ENCODE results near the gene FOS.

FOS gene

DNA sequence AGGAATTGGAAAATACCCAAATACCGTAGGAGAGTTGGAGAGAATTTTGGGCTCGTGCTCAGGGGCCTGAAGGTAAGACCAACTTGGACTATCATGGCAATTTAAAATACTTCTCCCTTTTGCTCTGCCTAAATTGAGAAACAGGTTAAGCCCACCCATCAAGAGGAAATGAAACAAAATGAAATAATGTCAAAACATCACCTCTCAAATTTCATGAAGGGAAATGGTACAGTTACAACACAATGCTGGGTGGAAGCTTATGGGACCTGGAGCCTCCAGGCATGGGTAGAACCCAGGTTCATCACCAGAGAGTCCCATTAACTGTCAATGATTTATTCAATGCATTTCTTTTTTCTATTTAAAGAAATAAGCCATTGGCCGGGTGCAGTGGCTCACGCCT lies 33.7 kb downstream of the FOS start:
- Histone ChIP-seq H3K36me3 (no peaks in the 10 kb centered on the region), H3K4me3 (ENCODE audit: low read depth, low read length) (no peak overlapping the region), H3K9me3 (no peaks in the 10 kb centered on the region), H3K4me1 (no peaks in the 10 kb centered on the region), H3K27me3 (no peaks in the 10 kb centered on the region)
- DNase-seq: no peak
- TF ChIP-seq, protein P1, sequence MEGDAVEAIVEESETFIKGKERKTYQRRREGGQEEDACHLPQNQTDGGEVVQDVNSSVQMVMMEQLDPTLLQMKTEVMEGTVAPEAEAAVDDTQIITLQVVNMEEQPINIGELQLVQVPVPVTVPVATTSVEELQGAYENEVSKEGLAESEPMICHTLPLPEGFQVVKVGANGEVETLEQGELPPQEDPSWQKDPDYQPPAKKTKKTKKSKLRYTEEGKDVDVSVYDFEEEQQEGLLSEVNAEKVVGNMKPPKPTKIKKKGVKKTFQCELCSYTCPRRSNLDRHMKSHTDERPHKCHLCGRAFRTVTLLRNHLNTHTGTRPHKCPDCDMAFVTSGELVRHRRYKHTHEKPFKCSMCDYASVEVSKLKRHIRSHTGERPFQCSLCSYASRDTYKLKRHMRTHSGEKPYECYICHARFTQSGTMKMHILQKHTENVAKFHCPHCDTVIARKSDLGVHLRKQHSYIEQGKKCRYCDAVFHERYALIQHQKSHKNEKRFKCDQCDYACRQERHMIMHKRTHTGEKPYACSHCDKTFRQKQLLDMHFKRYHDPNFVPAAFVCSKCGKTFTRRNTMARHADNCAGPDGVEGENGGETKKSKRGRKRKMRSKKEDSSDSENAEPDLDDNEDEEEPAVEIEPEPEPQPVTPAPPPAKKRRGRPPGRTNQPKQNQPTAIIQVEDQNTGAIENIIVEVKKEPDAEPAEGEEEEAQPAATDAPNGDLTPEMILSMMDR (IDR thresholded peaks at IDR 0.05; ENCODE audit: low read depth, low read length): no peak

DNA sequence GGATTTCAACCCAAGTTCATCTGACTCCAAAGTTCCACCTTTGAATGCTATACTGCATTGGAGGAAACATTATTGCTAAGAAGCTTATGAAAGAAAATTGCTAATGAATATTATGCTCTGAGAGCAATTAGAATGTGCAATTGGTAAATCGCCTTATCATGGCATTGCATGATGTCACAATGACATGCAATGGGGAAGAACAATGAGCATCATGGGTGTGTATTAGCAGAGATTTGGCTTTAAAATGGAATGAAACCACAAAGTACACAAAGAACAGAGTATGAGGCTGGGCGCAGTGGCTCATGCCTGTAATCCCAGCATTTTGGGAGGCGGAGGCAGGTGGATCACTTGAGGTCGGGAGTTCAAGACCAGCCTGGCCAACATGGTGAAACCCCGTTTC lies 34.7 kb downstream of the FOS start:
- no peaks in the 10 kb centered on the region for H3K27me3 ChIP-seq
- no peak for DNase-seq
- H3K4me3 ChIP-seq (ENCODE audit: low read depth, low read length): no peak overlapping the region
- no peaks in the 10 kb centered on the region for H3K4me1 ChIP-seq
- H3K9me3 ChIP-seq: no peaks in the 10 kb centered on the region
- no peaks in the 10 kb centered on the region for H3K36me3 ChIP-seq
- TF ChIP-seq, protein P1 (IDR thresholded peaks at IDR 0.05; ENCODE audit: low read depth, low read length): no peak

DNA sequence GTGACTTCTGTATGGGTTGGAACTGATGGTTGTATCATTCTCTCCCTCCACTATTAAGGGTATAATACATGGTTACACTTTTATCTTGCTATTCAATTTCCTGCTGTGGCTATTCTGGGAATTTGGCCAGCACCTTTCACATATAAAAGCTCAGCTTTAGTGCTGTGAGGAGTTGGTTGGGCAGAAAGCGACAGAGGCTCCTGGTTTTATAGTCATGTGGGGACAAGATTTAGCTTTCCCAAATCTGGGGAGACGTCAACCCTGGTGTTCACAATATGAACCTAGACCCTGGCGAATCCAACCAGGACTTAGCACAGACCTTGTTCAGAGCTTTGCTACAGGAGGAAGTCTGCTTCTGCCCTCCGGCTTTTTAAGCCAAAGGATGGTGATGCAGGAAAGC lies 36.5 kb downstream of the FOS start:
- TF ChIP-seq, protein P1 (IDR thresholded peaks at IDR 0.05; ENCODE audit: low read depth, low read length): no peak
- no peaks in the 10 kb centered on the region for H3K9me3 ChIP-seq
- peak overlapping the region; percentile 47 for H3K4me3 ChIP-seq (ENCODE audit: low read depth, low read length)
- peak; percentile 44 for DNase-seq
- no peaks in the 10 kb centered on the region for H3K4me1 ChIP-seq
- no peaks in the 10 kb centered on the region for H3K36me3 ChIP-seq
- no peaks in the 10 kb centered on the region for H3K27me3 ChIP-seq

DNA sequence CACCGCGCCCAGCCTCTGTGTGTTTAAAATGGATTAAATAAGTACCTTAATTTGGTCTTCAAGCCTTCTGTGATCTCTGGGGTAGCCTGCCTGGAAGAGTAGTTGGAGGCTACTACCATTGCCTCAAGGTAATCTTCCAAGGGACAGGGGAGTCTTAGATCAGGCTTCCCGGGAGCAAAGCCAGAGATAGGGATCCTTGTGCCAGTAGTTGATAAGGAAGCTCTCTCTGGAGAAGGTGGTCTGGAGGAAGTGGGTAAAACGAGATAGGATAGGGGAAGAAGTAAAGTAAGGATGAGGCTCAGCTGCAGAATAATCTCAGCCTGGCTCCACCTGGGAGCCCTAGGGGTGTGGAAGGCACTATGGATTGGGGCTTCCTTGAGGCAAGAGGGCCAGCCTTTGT lies 38.5 kb downstream of the FOS start:
- DNase-seq: no peak
- H3K4me1 ChIP-seq: no peaks in the 10 kb centered on the region
- no peaks in the 10 kb centered on the region for H3K27me3 ChIP-seq
- no peak overlapping the region for H3K4me3 ChIP-seq (ENCODE audit: low read depth, low read length)
- H3K9me3 ChIP-seq: no peaks in the 10 kb centered on the region
- TF ChIP-seq, protein P1 (IDR thresholded peaks at IDR 0.05; ENCODE audit: low read depth, low read length): no peak
- no peaks in the 10 kb centered on the region for H3K36me3 ChIP-seq

DNA sequence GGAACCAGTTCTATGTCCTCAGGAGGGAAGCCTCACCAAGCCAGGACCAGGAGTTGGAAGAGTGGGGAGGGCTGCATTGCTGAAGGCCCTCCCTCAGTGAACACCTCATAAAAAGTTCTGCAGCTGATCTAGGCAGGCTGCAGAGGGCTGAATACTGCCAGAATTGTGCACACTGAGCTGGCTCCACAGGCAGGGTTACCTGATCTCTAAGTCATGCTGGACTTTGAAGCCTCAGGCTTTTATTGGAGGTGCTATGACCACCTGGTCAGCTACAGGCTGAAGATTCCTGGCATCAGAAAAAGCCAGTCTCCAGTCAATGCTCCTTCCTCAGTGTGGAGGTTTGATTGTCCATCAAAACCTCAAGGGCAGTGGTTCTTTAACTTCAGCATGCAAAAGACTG lies 39.7 kb downstream of the FOS start:
- no peaks in the 10 kb centered on the region for H3K9me3 ChIP-seq
- TF ChIP-seq, protein P1 (IDR thresholded peaks at IDR 0.05; ENCODE audit: low read depth, low read length): no peak
- no peaks in the 10 kb centered on the region for H3K27me3 ChIP-seq
- no peaks in the 10 kb centered on the region for H3K4me1 ChIP-seq
- no peak overlapping the region for H3K4me3 ChIP-seq (ENCODE audit: low read depth, low read length)
- H3K36me3 ChIP-seq: no peaks in the 10 kb centered on the region
- DNase-seq: no peak

DNA sequence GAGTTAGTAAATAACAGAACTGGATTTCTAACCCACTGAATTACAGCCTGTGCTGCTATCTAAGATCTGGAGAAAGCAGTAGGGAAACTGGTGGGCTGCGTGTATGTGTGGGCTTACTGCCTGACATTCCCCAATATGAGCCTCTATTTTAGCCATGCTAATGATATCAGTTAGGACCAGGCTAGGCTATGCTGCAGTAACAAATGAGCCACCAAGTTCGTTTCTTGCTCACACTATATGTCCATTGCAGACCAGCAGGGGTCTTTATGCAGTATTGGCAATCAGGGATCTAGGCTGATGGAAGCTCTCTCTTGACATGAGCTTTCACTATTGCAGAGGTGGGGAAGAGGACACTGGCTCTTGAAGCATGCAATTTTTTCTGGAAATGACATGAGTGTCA lies 40.4 kb downstream of the FOS start:
- H3K4me1 ChIP-seq: no peaks in the 10 kb centered on the region
- H3K27me3 ChIP-seq: no peaks in the 10 kb centered on the region
- no peaks in the 10 kb centered on the region for H3K36me3 ChIP-seq
- H3K9me3 ChIP-seq: no peaks in the 10 kb centered on the region
- TF ChIP-seq, protein P1 (IDR thresholded peaks at IDR 0.05; ENCODE audit: low read depth, low read length): no peak
- no peak for DNase-seq
- no peak overlapping the region for H3K4me3 ChIP-seq (ENCODE audit: low read depth, low read length)
